HTERT RPE-1 (cell line): ENCODE results near the gene IGFBP2.

ENCODE experiments used
- in situ Hi-C: fragments of 300-500 bp; cut with MboI; formaldehyde crosslinking; loops from 4 replicates; pipeline ENCODE4 v1.14.3; 2020; ENCODE audit warnings: low sequenced_read_pairs

The IGFBP2 gene

DNA sequence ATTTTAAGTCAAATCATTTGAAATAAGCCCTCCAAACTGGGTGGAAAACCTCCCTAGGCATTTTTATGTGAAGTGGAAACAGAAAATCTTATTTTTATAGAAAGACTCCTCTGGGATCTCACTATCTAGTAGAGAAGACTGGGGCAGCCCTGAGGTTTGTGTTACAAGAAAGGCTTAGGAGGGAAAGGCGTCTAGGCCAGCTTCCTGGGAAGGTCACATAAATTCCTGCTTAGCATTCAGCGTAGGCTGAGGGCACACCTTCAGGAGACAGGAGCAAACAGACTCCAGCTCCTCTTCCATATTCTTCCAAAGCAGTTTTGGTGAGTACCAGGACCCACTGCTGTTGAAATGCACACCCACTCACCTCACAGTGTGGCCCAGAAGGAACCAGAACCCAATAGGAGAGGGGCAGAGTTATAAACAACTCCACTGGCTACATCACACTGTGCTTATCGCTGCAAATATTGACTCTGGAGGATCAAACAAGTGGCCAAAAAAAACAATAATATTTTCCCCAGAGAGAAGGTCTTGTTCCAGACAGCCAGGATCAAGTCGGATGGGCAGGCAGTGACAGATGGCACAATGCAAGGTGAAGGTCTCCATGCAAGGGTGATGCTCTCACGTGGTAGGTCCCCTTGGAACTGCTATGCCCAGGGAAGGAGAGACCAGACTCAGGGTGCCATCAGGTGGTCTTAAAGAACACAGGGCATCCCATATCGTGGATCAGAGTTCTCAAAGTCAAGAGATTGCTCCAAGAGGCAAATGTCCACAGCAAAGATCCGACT, 17.7 kb upstream of the IGFBP2 start:
- in situ Hi-C loops = no loop called here

DNA sequence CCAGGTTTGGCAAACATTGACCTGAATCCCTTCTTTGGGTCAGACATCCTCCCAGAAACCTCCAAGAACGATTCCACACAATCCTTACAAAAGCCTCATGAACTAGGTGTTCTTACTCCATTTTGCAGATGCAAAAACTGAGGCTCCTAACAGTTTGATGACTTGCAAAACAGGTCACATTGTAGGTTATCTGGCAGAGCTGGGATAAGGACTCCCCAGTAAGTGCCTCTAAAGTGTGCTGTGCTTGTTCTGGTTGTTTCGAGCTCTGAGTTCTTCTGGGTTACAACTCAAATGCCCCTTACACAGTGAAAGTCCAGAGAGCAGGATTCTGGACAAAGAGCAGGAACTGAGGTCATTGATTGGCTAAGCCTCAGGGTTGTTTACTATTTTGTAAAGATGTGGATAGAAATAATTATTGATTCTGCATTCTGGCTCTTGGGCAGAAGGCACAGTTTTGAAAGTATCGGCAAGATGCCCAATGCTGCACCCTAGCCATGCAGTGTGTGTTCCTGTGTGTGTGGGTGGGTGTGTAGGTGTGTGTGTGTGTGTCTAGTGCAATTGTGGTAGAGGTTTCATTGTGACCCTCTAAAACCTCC, 17.0 kb upstream of the IGFBP2 start:
- in situ Hi-C loops = no loop called here

DNA sequence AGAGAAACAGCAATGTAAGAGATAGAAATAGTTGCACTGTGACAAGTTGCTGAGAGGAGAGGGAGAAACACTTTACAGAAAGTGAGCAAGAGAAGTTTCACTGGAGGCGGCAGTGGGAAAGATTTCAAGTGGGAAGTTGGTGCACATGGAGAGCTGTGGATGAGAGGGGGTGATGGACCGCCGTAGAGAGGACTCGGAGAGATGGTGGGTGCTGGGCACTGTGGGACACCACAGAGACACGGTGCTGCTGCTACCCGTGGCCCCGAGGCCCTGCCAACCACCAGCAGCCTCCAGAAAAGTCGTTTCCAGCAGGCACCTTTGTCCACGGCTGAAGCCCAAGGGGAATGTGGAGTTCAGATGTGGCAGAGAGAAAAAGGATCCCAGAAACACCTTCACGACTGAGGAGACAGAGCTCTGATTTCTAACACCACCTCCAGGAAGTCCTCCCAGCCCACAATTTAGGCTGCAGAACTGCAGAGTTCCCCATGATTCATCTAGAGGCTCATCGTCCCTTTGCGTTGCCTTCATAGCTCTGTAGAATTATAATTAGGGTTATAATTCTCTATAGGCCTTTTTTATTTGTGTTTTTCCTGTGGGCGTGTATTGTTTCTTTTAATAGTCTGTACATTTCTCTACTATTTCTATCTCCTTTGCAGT, 15.9 kb upstream of the IGFBP2 start:
- in situ Hi-C loops = no loop called here

DNA sequence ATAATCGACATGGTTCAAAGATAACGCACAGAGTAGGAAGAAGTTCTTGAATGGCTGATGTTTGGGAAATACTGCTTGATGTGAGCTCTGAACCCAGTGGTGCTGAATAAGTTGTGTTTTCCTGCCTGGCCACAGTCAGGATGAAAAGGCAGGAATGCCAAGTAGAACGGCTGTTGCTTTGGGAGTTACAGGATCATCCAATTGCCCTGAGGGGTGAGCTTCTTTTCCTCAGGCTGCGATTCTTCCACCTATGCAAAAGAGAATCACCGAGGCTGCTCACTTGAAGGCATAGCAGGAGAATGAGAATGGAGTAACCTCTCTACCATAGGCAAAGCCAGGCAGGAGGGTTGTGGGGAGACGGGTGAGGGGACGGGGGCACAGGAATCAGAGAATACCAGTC, 14.4 kb upstream of the IGFBP2 start:
- in situ Hi-C loops = no loop called here

DNA sequence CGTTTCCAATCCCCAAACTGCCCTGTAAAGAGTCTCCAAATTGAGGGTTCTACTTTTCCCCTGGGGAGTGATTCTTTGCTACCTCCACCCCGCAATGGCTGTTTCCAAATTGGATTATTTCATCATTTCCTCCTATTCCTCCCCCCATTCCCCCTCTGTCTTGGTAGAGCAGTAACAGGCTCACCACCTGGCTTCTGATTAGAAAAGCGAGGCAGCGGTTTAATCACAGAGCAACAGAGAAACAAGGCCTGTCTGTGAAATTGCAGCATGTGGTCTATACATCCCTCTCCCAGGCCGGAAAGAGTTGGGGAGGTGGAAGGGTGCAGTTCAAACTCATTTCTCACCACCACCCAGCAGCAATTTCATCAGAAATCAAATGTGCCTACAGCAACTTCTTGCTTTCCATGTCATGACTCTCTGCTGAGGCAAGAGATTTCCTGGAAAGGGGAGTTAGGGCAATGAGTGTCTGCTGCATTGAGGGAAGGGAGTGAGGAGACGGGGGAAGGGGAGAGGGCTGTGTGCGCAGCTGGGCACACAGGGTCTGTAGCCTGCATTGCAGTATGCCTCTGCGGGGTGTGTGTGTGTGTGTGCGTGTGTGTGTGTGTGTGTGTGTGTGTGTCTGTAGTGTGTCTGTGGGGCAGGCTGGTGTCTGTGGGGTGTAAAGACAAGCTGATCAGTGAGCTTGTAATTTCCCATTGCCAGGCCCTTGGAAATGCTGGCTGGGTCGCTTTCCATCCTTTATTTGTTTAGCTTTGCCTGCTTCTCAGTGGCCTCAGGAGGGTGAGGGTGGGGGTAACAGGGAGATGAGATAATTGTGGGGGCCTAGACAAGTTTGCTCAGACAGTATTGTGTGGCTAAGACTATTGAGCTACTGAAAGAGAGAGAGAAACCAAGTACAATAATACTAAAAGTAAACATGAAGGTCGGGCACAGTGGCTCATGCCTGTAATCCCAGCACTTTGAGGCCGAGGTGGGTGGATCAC, 13.5 kb upstream of the IGFBP2 start:
- in situ Hi-C loops = no loop called here

DNA sequence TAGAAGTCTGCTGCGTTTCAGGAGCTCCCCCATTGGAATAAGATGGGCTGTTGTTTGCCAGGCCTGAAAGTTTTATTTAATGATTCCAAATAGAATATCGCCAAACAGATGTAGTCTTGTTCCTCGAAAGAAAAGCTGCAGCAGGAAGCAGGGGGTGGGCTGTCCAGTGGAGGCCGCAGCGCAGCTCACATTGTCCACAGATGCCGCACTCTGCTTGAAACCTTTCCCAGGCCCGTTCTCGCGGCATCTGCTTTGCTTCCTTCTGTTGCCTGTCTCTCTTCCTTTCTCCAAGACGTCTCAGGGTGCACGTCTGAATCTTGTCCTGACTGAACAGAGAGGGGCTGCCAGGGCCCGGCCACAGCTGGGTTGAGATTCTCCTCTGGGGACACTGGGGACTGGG, 12.4 kb upstream of the IGFBP2 start:
- in situ Hi-C loops = no loop called here

DNA sequence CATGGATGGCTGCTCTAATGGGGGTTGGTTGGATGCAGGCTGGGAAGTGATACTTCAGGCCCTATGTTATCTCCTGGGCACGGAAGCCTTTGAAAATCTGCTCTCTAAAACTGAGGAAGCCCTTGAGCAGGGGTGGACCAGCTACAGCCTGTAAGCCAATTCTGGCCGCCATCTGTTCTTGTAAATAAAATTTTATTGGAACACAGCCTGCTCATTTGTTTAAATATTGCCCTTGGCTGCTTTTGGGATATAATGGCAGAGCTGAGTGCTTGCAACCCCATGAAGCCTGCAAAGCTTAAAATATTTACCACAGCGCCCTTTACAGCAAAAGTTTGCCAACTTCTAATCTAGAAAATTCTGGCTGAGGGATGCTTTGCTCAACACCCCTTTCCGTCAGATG, 11.9 kb upstream of the IGFBP2 start:
- in situ Hi-C loops = no loop called here

DNA sequence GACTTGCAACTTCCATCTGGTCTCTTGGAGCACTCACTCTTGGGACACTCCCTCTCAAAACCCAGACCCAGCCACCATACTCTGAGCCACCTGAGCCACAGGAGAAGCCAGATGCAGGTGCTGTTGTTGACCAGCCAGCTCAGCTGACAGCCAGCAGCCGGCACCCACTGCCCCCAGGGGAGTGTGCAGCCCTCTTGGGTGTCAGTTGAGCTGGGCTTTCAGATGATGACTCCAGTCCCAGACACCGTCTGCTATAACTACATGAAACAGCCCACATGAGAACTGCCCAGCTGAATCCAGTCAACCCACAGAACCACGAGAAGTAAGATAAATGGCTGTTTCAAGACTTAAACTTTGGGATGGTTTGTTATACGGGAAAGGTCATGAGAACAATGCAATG, 10.7 kb upstream of the IGFBP2 start:
- in situ Hi-C loops = no loop called here

DNA sequence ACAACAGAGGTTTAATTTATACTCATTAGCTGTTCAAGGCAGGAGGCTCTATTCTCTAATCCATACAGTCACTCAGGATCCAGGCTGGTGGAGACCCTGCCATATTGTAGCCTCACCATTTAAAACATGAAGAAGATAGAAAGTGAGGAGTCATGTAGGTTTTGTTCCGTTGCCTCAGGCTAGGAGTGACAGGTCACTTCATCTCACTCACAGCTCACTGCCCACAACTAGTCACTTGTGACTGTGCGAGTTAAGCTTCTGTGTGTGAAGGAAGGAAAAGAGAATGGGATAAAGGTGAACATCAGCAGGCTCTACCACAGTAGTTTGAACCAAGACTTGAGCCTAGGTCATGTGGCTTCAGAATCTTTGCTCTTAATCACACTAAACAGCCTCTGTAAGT, 9.0 kb upstream of the IGFBP2 start:
- in situ Hi-C loops = no loop called here

DNA sequence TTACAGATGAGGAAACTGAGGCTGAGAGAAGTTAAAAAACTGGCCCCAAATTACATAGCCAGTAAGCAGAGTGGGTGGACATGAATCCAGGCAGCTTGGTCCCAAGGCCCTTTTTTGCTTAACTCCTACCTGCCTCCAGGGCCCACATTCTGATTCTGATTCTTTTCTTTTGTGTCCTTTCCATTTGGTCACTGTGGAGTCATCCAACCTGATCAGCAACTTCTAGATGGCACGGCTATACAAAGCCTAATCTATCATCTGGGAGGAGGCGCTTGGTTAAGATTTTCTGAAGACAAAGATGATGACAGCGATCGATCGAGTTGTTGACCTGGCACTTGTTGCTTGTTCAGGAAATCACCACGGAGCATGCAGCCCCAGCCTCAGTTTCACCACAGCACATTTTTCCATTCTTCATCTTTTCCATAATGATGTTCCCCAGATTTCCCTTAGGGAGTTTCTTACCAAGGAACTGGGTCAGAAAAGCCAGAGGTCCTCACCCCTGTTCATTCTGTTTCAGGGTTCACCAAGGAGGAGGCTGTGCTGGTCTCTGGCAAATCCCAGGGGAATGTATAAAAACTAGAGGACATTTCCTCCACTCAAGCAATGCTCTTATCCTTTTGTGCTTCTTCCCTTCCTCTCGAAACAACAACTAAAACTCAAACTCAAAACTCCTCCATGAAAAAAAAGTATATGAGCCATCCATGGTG, 6.9 kb upstream of the IGFBP2 start:
- in situ Hi-C loops = no loop called here

DNA sequence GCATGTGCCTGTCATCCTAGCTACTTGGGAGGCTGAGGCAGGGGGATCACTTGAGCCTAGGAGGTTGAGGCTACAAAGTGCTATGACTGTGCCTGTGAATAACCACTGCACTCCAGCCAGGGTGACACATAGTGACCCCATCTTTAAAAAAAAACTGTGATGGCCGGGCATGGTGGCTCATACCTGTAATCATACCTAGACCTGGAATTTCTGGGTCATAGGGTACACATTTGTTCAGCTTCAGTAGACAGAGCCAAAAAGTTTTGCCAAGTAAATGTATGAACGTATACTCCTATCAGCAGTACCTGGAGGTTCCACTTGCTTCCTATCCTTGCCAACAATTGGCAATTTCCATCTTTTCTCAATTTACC, 6.4 kb upstream of the IGFBP2 start:
- in situ Hi-C loops = no loop called here

DNA sequence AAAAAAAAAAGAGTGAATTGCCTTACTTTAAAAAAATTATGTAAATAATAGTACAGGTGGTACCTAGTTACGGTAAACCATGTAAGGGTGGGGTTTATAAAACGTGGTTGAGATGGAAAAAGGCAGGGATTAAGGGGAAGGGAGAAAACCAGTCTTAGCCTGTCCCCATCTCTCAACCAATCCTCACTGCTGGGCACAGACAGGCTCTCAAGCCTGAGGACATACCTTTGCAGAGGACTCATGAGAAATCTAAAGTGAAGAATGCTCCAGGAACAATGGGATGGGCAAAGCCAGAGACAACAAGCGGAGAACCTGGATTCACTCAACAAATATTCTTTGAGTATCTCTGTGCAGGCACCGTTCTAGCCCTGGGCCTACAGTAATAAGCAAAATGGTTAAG, 3.4 kb upstream of the IGFBP2 start:
- in situ Hi-C loops = no loop called here

DNA sequence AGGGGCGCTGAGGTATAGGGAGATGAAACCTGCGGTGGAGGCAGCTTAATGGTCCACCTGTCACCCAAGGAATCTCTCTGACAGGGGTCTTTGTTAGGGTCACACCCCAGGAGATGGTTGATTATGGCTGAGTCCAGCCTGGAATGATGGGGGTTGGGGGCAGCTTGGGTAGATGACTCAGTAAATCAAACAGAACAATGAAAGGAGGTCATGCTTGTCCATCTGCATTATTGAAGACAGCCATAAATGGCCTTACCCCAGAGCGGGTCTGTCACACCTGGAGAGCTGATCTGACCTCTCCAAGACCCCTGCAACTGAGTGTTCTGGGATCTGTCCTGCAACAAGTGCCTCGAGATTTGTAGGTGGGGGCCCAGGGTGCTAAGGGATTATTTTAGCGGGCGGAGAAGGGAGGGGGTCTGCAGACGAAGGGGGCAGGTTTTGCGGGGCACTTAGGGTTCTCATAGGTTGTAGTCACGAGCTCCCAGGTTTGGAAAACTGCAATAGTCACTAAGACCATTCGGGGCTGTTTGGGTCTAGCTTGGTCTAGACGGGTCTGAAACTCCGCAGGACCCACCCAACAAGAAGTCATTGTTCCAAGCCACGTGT, 771 bp upstream of the IGFBP2 start:
- in situ Hi-C loops = no loop called here

DNA sequence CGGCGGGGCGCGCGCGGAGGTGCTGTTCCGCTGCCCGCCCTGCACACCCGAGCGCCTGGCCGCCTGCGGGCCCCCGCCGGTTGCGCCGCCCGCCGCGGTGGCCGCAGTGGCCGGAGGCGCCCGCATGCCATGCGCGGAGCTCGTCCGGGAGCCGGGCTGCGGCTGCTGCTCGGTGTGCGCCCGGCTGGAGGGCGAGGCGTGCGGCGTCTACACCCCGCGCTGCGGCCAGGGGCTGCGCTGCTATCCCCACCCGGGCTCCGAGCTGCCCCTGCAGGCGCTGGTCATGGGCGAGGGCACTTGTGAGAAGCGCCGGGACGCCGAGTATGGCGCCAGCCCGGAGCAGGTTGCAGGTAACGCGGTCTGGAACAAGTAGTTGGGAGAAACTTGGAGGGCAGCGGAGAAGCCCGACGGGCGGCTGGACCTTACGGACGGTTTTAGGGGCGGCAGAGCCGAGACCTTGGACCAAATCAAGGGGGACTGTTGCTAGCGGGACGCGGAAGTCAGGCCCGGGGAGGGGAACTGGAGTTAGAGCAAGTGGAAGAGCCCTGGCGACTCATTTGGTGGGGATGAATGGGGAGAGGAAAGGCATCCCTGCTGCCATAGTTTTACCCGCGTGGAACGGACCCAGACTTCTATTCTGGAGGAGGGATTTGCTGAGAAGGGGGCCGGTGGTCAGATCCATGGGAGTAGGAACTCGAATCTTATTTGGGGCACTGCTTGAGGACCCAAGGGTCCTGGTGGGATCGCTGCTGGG, 573 bp downstream of the IGFBP2 start:
- in situ Hi-C loops = no loop called here

DNA sequence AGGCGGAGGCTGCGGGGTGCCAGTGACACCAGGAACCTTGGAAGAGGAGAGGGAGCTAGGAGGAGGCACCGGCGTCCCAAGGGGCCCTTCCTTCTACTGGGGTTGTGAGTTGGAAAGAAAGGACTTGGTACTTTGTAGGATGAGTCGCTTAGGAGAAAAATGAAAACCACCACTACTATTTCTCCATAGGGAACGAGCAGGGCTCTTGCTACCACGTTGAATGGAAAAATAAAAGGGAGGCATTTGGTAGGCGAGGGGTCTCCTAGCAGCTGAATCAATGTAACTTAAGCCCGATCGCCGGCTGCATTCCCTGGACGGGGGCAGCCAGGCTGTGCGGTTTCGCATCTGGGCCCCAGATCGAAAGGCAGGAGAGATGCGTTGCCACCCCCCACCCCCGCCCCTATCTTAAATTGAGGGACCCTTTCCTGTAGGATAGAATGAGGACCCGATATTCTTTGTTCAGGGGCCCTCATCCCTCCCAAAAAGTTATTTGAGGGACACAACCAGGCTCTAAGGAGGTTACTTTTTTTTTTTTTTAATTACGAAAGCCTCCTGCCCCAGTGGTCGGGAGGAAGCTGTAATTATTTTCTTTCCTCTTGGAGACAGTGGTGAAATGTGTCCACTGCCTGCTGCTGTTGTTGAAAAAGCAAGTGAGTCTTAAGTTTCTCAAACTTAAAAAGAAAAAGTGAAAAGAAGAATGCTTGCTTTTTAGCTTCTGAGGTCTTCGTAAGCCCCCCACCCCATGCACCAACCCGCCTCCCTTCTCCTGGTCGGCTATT, 1.3 kb downstream of the IGFBP2 start:
- in situ Hi-C loops = no loop called here

DNA sequence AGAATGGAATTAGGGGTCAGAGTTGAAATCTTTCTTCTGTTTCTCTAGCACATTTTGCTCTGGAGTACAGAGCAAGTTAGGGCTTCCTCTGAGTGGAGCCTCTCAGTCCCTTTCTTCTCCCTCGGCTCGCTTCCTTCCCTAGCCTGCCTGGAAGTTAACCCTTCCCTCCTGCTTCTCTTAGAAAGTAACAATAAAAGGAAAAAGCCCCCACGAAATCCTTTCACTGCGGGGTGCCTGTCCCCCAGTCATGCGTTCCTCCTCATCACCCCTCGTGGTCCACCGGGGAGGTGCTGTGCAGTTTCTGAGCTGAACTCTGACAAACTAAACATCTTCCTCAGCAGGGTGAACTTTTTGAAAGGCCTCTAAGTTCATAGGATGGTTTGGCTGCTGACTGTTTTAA, 2.0 kb downstream of the IGFBP2 start:
- in situ Hi-C loops = no loop called here

DNA sequence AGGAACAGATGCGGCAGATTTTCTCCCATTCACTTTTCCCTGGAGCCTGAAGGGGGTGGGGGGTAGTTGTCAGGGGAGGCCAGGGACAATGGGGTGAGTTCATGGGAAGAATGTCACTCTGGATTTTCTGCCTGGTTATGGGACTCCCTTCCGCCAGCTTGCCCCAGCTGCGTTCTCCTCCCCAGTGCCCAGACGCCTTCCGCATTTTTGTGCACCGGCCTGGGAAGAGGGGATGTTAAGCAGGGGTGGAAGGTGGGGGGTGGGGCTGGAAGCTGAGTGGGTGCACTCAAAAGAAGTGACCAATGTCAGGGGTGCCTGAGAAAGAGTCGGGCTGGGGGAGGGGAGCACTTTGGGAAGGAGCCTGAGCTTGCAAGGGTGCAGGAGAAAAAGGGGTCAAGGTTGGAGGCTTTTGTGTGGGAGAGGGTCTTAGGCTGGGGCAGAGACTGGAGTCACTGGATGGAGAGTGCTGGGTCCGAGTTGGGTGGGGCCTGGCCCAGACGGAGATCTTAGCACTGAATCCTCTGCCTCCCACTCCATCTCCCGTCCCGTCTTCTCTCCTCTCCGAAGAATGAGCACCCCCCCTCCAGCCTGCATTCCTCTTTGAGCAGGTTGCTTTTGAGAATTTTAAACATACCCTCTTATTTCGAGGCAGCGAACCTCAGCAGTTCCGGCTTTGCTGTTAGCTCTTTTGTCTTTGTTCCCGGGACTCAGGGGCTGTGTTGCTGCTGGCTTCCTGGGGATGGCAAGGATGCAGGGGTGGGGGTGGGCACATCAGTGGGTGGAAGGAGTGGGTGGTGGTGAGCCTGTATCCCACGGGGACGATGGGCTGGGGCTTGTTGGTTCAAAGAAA, 2.7 kb downstream of the IGFBP2 start:
- in situ Hi-C loops = no loop called here
